Thymus (tissue), 11 donors: ENCODE measurements around the gene CELF1. TPM values are rescaled to one million over a fixed set of nuclear protein-coding genes. Genes with fewer than 3 reads are reported as not detected.

Source experiments
- DNase-seq, 9 donors: peaks; one replicate each; pipeline ENCODE4 v3.0.0-alpha.2; 2013; ENCODE audit warnings: low spot score in 9 of 9, low read depth in 6 of 9, missing footprints in 1 of 9
- H3K27ac ChIP-seq, 2 donors: one replicate each; pipeline ENCODE4 v1.5.1; 2013; ENCODE audit warnings: control low read depth in 1 of 2, low read depth in 1 of 2, low read length in 1 of 2, mild to moderate bottlenecking in 1 of 2, moderate library complexity in 1 of 2
- H3K27me3 ChIP-seq, 2 donors: one replicate each; pipeline ENCODE4 v1.5.1; 2013; ENCODE audit warnings: low read length in 1 of 2; ENCODE audit not compliant: control insufficient read depth in 2 of 2, insufficient read depth in 1 of 2
- H3K36me3 ChIP-seq, 2 donors: one replicate each; pipeline ENCODE4 v1.5.1; 2013; ENCODE audit warnings: low read length in 1 of 2, mild to moderate bottlenecking in 1 of 2, moderate library complexity in 1 of 2; ENCODE audit not compliant: control insufficient read depth in 2 of 2, insufficient read depth in 2 of 2
- H3K4me1 ChIP-seq, 2 donors: one replicate each; pipeline ENCODE4 v1.5.1; 2013; ENCODE audit warnings: low read length in 2 of 2; ENCODE audit not compliant: control insufficient read depth in 2 of 2, insufficient read depth in 2 of 2
- H3K4me3 ChIP-seq, 2 donors: one replicate each; pipeline ENCODE4 v1.5.1; 2013; ENCODE audit warnings: low read length in 2 of 2, control low read depth in 1 of 2, mild to moderate bottlenecking in 1 of 2
- H3K9me3 ChIP-seq, 2 donors: one replicate each; pipeline ENCODE4 v1.5.1; 2013; ENCODE audit warnings: low read length in 1 of 2, mild to moderate bottlenecking in 1 of 2; ENCODE audit not compliant: control insufficient read depth in 2 of 2, insufficient read depth in 1 of 2
- WGBS: extraction: QIAGEN DNeasy Blood & Tissue Kit; methylation state at CpG from one replicate; pipeline ENCODE4 v1.1.7; 2013; 5-methylcytosine and 5-hydroxymethylcytosine counted together
- polyA plus RNA-seq: library from polyadenylated mRNA; stranded (reverse); fragments of 200-250 nt; gene quantifications from one replicate; pipeline ENCODE4 v1.2.3, GENCODE V29; 2013
- total RNA-seq: library from RNA; stranded (reverse); fragments of 120-200 nt; gene quantifications from one replicate; pipeline ENCODE4 v1.2.4, GENCODE V29; 2013
- donor health status: healthy.

The CELF1 gene
- total and polyA plus RNA-seq, 2 donors: 35.4 to 41.1 TPM

DNA sequence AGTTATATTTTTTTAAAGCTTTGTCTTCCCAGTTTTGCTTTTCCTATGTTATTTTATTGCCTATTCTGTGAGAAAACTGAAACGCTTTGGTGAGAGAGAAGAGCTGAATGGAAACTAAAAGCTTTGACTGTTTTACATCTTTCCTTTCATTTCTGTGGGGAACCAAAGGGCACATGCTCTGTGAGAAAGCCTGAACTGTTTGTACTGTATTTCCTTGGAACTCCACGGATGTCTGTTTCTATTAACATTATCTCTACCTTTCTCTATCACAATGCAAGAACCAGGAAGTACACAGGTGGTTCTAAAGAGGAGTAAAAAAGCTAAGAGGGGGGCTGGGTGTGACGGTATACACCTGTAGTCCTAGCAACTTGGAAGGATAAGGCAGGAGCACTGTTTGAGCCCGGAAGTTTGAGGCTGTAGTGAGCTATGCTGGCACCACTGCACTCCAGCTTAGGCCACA is 43.8 kb downstream of the CELF1 start:
- Histone ChIP-seq H3K9me3 (no peaks in the 10 kb centered on the region), H3K27ac (peak overlapping the region in 1 of 2 donors; percentile 37), H3K36me3 (no peaks in the 10 kb centered on the region), H3K4me3 (no peak overlapping the region), H3K4me1 (peaks cover 6 to 17% of the 10 kb centered on the region in 2 donors), H3K27me3 (no peaks in the 10 kb centered on the region)
- no peak for DNase-seq
- 82% methylated on average over 4 of the region's 4 CpGs for WGBS

DNA sequence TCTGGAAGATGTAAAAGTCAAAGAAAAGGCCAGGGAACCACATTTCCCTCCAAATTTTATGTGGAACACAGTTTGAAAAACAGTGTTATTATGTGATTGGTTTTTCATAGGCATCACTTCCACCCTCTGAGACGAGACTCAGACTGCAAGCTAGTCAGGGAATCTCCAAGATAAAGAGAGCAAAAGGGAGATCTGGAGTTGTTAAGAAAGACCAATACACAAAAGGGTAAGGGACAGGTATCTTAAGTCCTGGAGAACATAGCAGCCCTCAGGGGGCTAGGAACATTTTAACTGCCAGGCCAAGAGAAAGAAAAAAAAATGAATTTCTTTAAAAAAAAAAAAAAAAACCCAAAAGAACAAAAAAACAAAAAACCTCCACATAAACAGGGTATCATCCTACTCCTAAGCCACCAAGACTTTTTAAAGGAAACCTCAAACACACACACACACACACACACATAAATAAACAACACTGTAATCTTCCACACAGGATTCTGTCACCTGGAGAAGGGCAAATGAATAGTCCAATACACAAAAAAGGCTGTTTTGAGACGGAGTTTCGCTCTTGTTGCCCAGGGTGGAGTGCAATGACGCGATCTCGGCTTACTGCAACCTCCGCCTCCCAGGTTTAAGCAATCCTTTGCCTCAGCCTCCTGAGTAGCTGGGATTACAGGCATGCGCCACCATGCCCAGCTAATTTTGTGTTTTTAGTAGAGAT is 44.5 kb downstream of the CELF1 start:
- DNase-seq: no peak
- WGBS: 96% methylated on average over 8 of the region's 8 CpGs
- Histone ChIP-seq H3K4me1 (peaks cover 6 to 17% of the 10 kb centered on the region in 2 donors), H3K9me3 (no peaks in the 10 kb centered on the region), H3K27ac (no peak overlapping the region), H3K27me3 (no peaks in the 10 kb centered on the region), H3K4me3 (no peak overlapping the region), H3K36me3 (no peaks in the 10 kb centered on the region)

DNA sequence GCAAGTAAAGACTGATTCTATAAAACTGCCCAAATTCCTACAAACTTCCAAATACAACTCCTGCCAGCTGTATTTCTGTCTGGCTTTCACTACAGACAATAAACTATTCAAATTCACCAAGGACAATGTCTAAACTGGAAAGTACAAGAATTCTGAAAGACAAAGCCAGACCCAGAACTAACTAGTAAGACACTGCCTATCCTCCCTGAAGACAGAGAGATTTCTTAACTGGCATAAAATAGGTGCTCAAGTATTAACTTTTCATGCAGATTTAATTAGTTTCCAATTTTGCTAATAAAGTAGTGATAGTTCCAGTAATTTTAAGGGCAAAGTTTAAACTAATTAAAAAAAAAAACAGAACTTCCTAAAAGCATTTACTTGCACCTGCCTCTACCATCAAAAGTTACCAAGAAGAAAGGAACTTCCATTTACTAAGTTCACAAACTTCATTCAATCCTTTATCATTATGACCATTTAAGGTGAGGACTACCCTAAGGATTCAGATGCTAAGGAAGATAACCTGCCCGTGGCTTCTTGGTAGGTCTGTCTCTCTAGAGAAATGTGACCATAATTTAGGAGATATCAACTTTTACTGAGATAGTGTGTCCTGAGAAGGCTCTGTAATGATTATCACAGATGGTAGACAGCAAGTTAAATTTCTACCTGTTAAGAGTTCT is 45.2 kb downstream of the CELF1 start:
- Histone ChIP-seq H3K4me3 (no peak overlapping the region), H3K9me3 (no peaks in the 10 kb centered on the region), H3K36me3 (no peaks in the 10 kb centered on the region), H3K4me1 (peaks cover 6 to 17% of the 10 kb centered on the region in 2 donors), H3K27ac (peak overlapping the region in 1 of 2 donors; percentile 22), H3K27me3 (no peaks in the 10 kb centered on the region)
- DNase-seq: no peak
- 23% methylated on average over 1 of the region's 1 CpG for WGBS

DNA sequence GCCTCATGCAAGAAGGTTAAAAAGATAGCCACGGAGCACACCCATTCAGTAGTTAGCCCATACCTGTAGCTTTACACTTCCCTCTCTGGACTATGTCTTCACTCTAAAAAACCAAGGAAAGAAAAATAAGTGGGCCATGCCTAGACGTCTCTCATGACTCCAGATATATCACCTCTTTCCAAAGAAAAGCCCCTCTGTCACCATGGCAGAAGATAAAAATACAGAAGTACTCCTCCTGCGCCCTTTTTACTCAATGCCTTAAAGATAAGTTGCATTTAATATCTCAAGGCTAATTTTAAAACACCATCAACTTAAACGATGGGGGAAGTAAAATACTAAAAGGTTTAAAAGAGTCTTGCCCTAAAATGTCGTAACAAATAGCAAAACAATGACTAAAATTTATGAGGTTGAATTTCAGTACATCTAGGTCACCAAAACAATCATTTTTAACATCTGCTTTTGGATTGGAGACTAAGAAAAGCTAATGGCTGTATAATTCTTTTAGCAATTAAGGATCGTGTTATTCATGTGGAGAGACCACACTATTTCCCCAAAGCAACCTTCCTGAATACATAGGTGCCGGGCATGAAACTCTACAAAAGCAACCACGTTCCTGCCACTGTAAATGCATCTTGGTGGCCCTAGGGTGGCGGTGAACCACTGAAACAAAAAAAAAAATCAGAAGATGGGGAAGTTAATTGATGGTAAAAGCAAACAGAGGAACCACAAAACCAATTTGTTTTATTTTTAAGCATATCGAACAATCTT is 46.0 kb downstream of the CELF1 start:
- peaks cover 6 to 17% of the 10 kb centered on the region in 2 donors for H3K4me1 ChIP-seq
- WGBS: 48% methylated on average over 10 of the region's 10 CpGs

DNA sequence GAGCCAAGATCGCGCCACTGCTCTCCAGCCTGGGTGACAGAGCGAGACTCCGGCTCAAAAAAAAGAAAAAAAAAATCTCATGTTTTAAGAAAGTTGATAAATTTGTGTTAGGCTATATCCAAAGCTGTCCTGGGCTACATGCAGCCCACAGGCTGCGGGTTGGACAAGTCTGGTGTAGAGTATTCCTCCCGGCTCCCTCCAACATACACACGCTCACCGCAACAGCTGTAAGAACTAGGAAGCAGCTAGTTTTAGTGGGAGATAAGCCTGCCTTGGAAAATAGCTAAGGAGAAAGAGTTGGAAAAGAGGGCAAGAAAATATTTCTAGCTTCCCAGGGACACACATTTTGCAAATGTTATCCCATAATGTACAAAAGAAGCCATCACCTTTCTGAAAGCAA is 46.6 kb downstream of the CELF1 start:
- Histone ChIP-seq H3K4me3 (no peak overlapping the region), H3K27me3 (no peaks in the 10 kb centered on the region), H3K27ac (no peak overlapping the region), H3K4me1 (peaks cover 6 to 14% of the 10 kb centered on the region in 2 donors), H3K36me3 (no peaks in the 10 kb centered on the region), H3K9me3 (no peaks in the 10 kb centered on the region)
- no peak for DNase-seq
- WGBS: 97% methylated on average over 8 of the region's 8 CpGs

More for the DNA sequence above, 46.0 kb downstream of the CELF1 start:
- H3K9me3 ChIP-seq: no peaks in the 10 kb centered on the region
- no peak for DNase-seq
- H3K27me3 ChIP-seq: no peaks in the 10 kb centered on the region
- no peak overlapping the region for H3K27ac ChIP-seq
- no peak overlapping the region for H3K4me3 ChIP-seq
- no peaks in the 10 kb centered on the region for H3K36me3 ChIP-seq

DNA sequence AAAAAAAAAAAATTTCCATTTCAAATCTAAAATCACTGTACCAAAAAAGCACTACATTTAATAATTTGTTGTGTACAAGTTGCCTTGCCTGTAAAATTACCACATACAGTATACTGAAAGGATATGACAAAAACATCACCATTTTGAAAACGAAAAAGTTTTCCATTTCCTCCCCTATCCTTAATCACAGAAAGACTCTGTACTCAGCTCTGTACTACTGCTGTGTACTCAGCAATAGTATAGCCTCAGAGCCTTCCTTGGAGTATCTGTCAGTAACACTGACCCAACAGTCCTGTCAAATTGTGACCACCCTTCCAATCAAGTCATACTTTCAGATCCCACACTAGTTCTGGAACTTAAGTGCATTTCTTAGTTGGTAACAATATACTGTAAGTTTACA is 48.0 kb downstream of the CELF1 start:
- no peak overlapping the region for H3K4me3 ChIP-seq
- no peak overlapping the region for H3K27ac ChIP-seq
- peaks cover 0 to 4% of the 10 kb centered on the region in 2 donors for H3K36me3 ChIP-seq
- 86% methylated on average over 1 of the region's 1 CpG for WGBS
- no peak for DNase-seq
- no peaks in the 10 kb centered on the region for H3K9me3 ChIP-seq
- H3K4me1 ChIP-seq: peaks cover 6 to 16% of the 10 kb centered on the region in 2 donors
- H3K27me3 ChIP-seq: no peaks in the 10 kb centered on the region

DNA sequence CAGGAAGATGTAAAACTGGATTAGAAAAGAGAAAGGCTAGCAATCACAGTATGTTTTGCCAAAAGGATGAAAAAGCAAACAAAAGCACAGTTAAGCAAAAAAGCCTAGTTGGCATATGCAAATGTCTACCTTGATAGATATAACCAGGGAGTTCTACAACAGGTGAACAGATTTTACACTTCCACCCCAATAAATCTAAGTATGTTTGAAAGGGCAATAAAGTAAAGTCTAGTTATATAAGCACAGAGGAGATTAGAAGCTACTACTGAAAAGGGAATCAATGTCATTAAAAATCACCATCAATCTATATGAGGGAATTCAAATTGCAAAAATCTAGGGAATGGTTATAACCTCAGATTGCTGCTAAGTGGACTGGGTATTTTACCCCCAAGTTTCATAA is 49.7 kb downstream of the CELF1 start:
- Histone ChIP-seq H3K27me3 (no peaks in the 10 kb centered on the region), H3K27ac (no peak overlapping the region), H3K9me3 (no peaks in the 10 kb centered on the region), H3K4me3 (no peak overlapping the region), H3K4me1 (peaks cover 4 to 8% of the 10 kb centered on the region in 2 donors), H3K36me3 (peaks cover 3 to 12% of the 10 kb centered on the region in 2 donors)
- DNase-seq: no peak

DNA sequence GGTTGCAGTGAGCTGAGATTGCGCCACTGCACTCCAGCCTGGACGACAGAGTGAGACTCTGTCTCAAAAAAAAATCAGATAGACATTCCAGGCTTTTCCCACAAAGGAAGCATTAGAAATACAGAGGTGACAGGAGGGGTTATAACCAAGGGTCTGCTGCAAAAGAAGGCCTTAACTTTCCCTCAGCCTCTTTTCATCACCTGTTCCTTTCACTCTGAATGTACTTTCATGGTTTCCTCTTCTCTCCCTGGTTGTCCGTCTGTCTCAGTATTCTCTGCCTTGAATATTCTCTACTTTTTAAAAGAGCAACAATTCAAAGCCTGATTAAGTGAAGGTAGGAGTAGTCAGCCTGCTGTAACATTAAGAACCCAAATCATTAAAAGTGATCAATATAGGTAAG is 50.2 kb downstream of the CELF1 start:
- Histone ChIP-seq H3K27me3 (no peaks in the 10 kb centered on the region), H3K27ac (no peak overlapping the region), H3K36me3 (peaks cover 3 to 12% of the 10 kb centered on the region in 2 donors), H3K4me3 (no peak overlapping the region), H3K4me1 (peaks cover 3 to 6% of the 10 kb centered on the region in 2 donors), H3K9me3 (no peaks in the 10 kb centered on the region)
- 94% methylated on average over 3 of the region's 3 CpGs for WGBS
- no peak for DNase-seq

DNA sequence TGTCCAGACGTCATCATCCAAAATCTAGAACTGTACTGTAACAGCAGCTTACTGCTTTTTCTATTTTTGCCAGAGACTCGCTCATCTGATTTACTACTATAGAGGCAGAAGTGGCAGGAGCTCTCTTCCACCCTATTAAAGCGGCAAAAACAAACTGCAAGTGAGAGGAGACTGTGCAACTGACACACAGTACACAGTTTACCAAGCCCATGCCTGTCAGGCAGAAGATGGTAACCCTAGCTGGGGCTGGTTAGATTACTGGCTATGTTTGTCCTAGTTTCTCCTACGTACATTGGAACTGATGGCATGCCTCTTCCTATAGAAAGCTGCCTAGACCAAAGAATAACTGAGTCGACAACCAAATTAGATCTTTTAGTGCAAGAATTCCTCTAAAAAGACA is 51.8 kb downstream of the CELF1 start:
- no peak for DNase-seq
- no peak overlapping the region for H3K27ac ChIP-seq
- H3K4me3 ChIP-seq: no peak overlapping the region
- 98% methylated on average over 5 of the region's 5 CpGs for WGBS
- peaks cover 7 to 18% of the 10 kb centered on the region in 2 donors for H3K36me3 ChIP-seq
- H3K4me1 ChIP-seq: peaks cover 3 to 4% of the 10 kb centered on the region in 2 donors
- H3K9me3 ChIP-seq: no peaks in the 10 kb centered on the region
- H3K27me3 ChIP-seq: no peaks in the 10 kb centered on the region
